HepG2 (cell line): ENCODE measurements around the gene BLOC1S4. TPM values are rescaled to one million over a fixed set of nuclear protein-coding genes. Genes with fewer than 3 reads are reported as not detected.

Source experiments
- ARID2 ChIP-seq: sonication (generic); formaldehyde crosslinking; IDR thresholded peaks from 2 replicates; pipeline ENCODE4 v1.8.1; 2022; ENCODE audit warnings: mild to moderate bottlenecking, missing genetic modification reagents, borderline replicate concordance
- ATF5 ChIP-seq: sonication (generic); formaldehyde crosslinking; IDR thresholded peaks from 2 replicates; pipeline ENCODE4 v1.4.0; 2020; ENCODE audit warnings: mild to moderate bottlenecking, low read depth, missing genetic modification reagents
- BHLHE40 ChIP-seq: IDR thresholded peaks from 2 replicates; pipeline ENCODE4 v1.6.1; 2011; ENCODE audit warnings: low read length, improper control_type of control experiment
- FIP1L1 ChIP-seq: fragments of 200-400 bp; formaldehyde crosslinking; IDR thresholded peaks from 2 replicates; pipeline ENCODE4 v1.6.1; 2018; ENCODE audit warnings: low read depth, mild to moderate bottlenecking, low read length, moderate library complexity, borderline replicate concordance; ENCODE audit not compliant: insufficient read depth
- FOXK1 ChIP-seq: sonication (generic); formaldehyde crosslinking; IDR thresholded peaks from 2 replicates; pipeline ENCODE4 v1.4.0; 2020; ENCODE audit warnings: low read depth, missing genetic modification reagents, borderline replicate concordance
- GPN1 ChIP-seq: sonication (generic); formaldehyde crosslinking; IDR thresholded peaks from 2 replicates; pipeline ENCODE4 v1.5.1; 2020; ENCODE audit warnings: missing genetic modification reagents, borderline replicate concordance
- JARID2 ChIP-seq: sonication (generic); formaldehyde crosslinking; IDR thresholded peaks from 2 replicates; pipeline ENCODE4 v1.8.1; 2023; ENCODE audit warnings: missing genetic modification reagents, inconsistent platforms; ENCODE audit not compliant: insufficient replicate concordance
- KDM5B ChIP-seq: sonication (generic); formaldehyde crosslinking; IDR thresholded peaks from 2 replicates; pipeline ENCODE4 v1.4.0; 2020; ENCODE audit warnings: missing genetic modification reagents, mild to moderate bottlenecking, borderline replicate concordance
- MIER3 ChIP-seq: IDR thresholded peaks from 2 replicates; pipeline ENCODE4 v1.6.1; 2016; ENCODE audit warnings: missing compliant biosample characterization, borderline replicate concordance
- NFKB2 ChIP-seq: sonication (generic); formaldehyde crosslinking; IDR thresholded peaks from 2 replicates; pipeline ENCODE4 v1.4.0; 2020; ENCODE audit warnings: missing genetic modification reagents, borderline replicate concordance
- PCBP1 ChIP-seq: fragments of 200-400 bp; formaldehyde crosslinking; IDR thresholded peaks from 2 replicates; pipeline ENCODE4 v1.6.1; 2017; ENCODE audit warnings: mild to moderate bottlenecking, low read depth, low read length, borderline replicate concordance
- SMARCE1 ChIP-seq: fragments of 450-650 bp; IDR thresholded peaks from 2 replicates; pipeline ENCODE4 v1.6.1; 2017; ENCODE audit warnings: borderline replicate concordance
- THRA ChIP-seq: sonication (generic); formaldehyde crosslinking; IDR thresholded peaks from 2 replicates; pipeline ENCODE4 v1.4.0; 2020; ENCODE audit warnings: missing genetic modification reagents, borderline replicate concordance
- ZBED4 ChIP-seq: sonication (generic); formaldehyde crosslinking; IDR thresholded peaks from 2 replicates; pipeline ENCODE4 v1.4.0; 2020; ENCODE audit warnings: missing genetic modification reagents, borderline replicate concordance
- ZBTB46 ChIP-seq: sonication (generic); formaldehyde crosslinking; IDR thresholded peaks from 2 replicates; pipeline ENCODE4 v1.4.0; 2020; ENCODE audit warnings: mild to moderate bottlenecking, missing genetic modification reagents, borderline replicate concordance
- ZMAT5 ChIP-seq: sonication (generic); formaldehyde crosslinking; IDR thresholded peaks from 2 replicates; pipeline ENCODE4 v1.5.0; 2020; ENCODE audit warnings: mild to moderate bottlenecking, low read depth, missing genetic modification reagents, borderline replicate concordance
- ZNF101 ChIP-seq: sonication (generic); formaldehyde crosslinking; IDR thresholded peaks from 2 replicates; pipeline ENCODE4 v1.4.0; 2020; ENCODE audit warnings: mild to moderate bottlenecking, low read depth, missing genetic modification reagents, borderline replicate concordance
- ZNF180 ChIP-seq: sonication (generic); formaldehyde crosslinking; IDR thresholded peaks from 2 replicates; pipeline ENCODE4 v1.4.0; 2020; ENCODE audit warnings: low read depth, missing genetic modification reagents, borderline replicate concordance
- ZNF446 ChIP-seq: sonication (generic); formaldehyde crosslinking; IDR thresholded peaks from 2 replicates; pipeline ENCODE4 v1.5.0; 2020; ENCODE audit warnings: mild to moderate bottlenecking, missing genetic modification reagents
- polyA plus RNA-seq, 8 experiments: library from polyadenylated mRNA; depleted of rRNA in 3 of 8; stranded (reverse) in 7 of 8; unstranded in 1 of 8; fragments of >200 nt; fragmentation: Illumina TruSeq in 4 of 8; extraction: Trizol in 4 of 8; gene quantifications; 2 replicates each; pipeline versions ENCODE4 v1.2.1 to v1.2.3, GENCODE V29; 2011 to 2016; ENCODE audit warnings: low read depth in 4 of 8, missing spikeins in 1 of 8, mixed read lengths in 1 of 8; ENCODE audit not compliant: insufficient read depth in 1 of 8
- total RNA-seq, 5 experiments: library from RNA; depleted of rRNA; stranded (reverse); fragments of >200 nt; fragmentation: Illumina TruSeq; extraction: Trizol; gene quantifications; 2 replicates each; pipeline ENCODE4 v1.2.3, GENCODE V29; 2016; ENCODE audit warnings: low read depth in 1 of 5

Gene BLOC1S4
- total and polyA plus RNA-seq, 2 of the 13 experiments (the other 11 are each of a cell fraction or from before 2014, with no cell fraction given) = 15.5 to 20.9 TPM

- no peak for TF ChIP-seq ZMAT5 (CRISPR knock-in tag)
- TF ChIP-seq ZNF180 (CRISPR knock-in tag) = no peak
- TF ChIP-seq FOXK1 (CRISPR knock-in tag) = peak; percentile 89
- 0 out of 2 replicates have a peak, but pooled peaks have one; percentile 34 for TF ChIP-seq ATF5 (CRISPR knock-in tag)
- no peak for TF ChIP-seq SMARCE1
- no peak for TF ChIP-seq ZBTB46 (CRISPR knock-in tag)
- TF ChIP-seq NFKB2 (CRISPR knock-in tag) = 0 out of 2 replicates have a peak, but pooled peaks have one; percentile 65
- no peak for TF ChIP-seq GPN1 (CRISPR knock-in tag)
- TF ChIP-seq ARID2 = no peak
- peak; percentile 74 for TF ChIP-seq KDM5B
- TF ChIP-seq FIP1L1 = no peak
- no peak for TF ChIP-seq THRA (CRISPR knock-in tag)
- TF ChIP-seq MIER3 (CRISPR knock-in tag) = peak; percentile 75; the same call in 1 of the 2 replicates
- peak; percentile 29; the same call in 1 of the 2 replicates for TF ChIP-seq ZNF446 (CRISPR knock-in tag)
- TF ChIP-seq ZBED4 (CRISPR knock-in tag) = no peak
- no peak for TF ChIP-seq PCBP1
- peak; percentile 38; the same call in 1 of the 2 replicates for TF ChIP-seq ZNF101 (CRISPR knock-in tag)
- no peak for TF ChIP-seq JARID2 (CRISPR knock-in tag)
- TF ChIP-seq BHLHE40 = peak; percentile 71
Measured at GRCh38 chr4:6709230-6710114, 6.5 kb upstream of the BLOC1S4 start, which contains the start of gene MRFAP1L1 (continued).
